ENCODE data around the gene NUP205.

NUP205 gene

GRCh38 chr7:135552148-135552547, 5.6 kb upstream of the NUP205 start:
- no peak for DNase-seq

GRCh38 chr7:135553346-135553745, 4.4 kb upstream of the NUP205 start:
- no peak for DNase-seq

GRCh38 chr7:135558337-135558767, 635 bp downstream of the NUP205 start:
- DNase-seq = peak; percentile 62 to 72

GRCh38 chr7:135558881-135559280, 1.2 kb downstream of the NUP205 start:
- DNase-seq = no peak

GRCh38 chr7:135560631-135561030, 2.9 kb downstream of the NUP205 start:
- no peak for DNase-seq

GRCh38 chr7:135562720-135563119, 5.0 kb downstream of the NUP205 start:
- no peak for DNase-seq

GRCh38 chr7:135571834-135572233, 14.1 kb downstream of the NUP205 start:
- DNase-seq = no peak

- no peak for DNase-seq
Measured at GRCh38 chr7:135573541-135573940, 15.8 kb downstream of the NUP205 start.

- no peak for DNase-seq
Measured at GRCh38 chr7:135575296-135575695, 17.6 kb downstream of the NUP205 start.

GRCh38 chr7:135578569-135578968, 20.9 kb downstream of the NUP205 start:
- no peak for DNase-seq

GRCh38 chr7:135584362-135585353, 26.9 kb downstream of the NUP205 start:
- DNase-seq = no peak

GRCh38 chr7:135597181-135597925, 39.6 kb downstream of the NUP205 start:
- no peak for DNase-seq

- DNase-seq = no peak
Measured at GRCh38 chr7:135597926-135598305, 40.2 kb downstream of the NUP205 start.

- DNase-seq = no peak
Measured at GRCh38 chr7:135599471-135599870, 41.8 kb downstream of the NUP205 start.

- DNase-seq = no peak
Measured at GRCh38 chr7:135600226-135600625, 42.5 kb downstream of the NUP205 start.

GRCh38 chr7:135601182-135601581, 43.5 kb downstream of the NUP205 start:
- no peak for DNase-seq

- DNase-seq = no peak
Measured at GRCh38 chr7:135602304-135602703, 44.6 kb downstream of the NUP205 start.

GRCh38 chr7:135616136-135616535, 58.4 kb downstream of the NUP205 start:
- no peak for DNase-seq

- DNase-seq = no peak
Measured at GRCh38 chr7:135617781-135618180, 60.1 kb downstream of the NUP205 start.

GRCh38 chr7:135618510-135618909, 60.8 kb downstream of the NUP205 start:
- DNase-seq = no peak

- no peak for DNase-seq
Measured at GRCh38 chr7:135620447-135620846, 62.7 kb downstream of the NUP205 start.

- DNase-seq = peak in 1 of 2 experiments; percentile 8
Measured at GRCh38 chr7:135620980-135621850, 63.5 kb downstream of the NUP205 start.
